Stimulated activated CD4-positive, alpha-beta T cell treated with anti-CD3 and anti-CD28 coated beads, Interleukin-2, amount 100 ng/mL, for 24 hours (primary cell): ENCODE results near the gene ITPK1.
"Not testable (repeated sequence)": the region's sequence is repeated elsewhere in the genome, so short reads cannot be mapped to it uniquely, and the experiment has no call there.

Experiments
- DNase-seq, 2 donors: peaks; one replicate each; pipeline ENCODE4 v3.0.0-alpha.2; 2020

ITPK1 gene

DNA sequence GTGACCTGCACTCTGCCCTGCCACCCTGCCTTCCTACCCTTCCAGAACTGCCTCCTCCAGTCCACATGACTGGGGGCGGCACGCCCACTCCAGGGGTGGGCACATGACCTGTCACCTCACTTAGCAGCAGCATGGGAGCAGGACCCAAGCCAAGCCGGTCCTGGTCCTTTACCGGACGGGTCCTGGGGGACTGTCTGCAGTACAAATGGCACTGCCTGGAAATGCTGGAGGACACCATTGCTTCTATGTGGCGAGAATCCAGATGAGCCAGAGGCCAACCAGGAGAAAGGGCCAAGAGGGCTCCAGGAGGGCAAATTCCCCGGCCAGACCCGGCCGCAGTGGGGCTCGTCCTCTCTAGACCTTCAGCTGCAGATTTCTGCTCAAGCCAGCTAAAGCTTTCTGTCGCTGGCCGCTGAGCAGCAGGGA is 33.1 kb downstream of the ITPK1 start:
- no peak for DNase-seq

DNA sequence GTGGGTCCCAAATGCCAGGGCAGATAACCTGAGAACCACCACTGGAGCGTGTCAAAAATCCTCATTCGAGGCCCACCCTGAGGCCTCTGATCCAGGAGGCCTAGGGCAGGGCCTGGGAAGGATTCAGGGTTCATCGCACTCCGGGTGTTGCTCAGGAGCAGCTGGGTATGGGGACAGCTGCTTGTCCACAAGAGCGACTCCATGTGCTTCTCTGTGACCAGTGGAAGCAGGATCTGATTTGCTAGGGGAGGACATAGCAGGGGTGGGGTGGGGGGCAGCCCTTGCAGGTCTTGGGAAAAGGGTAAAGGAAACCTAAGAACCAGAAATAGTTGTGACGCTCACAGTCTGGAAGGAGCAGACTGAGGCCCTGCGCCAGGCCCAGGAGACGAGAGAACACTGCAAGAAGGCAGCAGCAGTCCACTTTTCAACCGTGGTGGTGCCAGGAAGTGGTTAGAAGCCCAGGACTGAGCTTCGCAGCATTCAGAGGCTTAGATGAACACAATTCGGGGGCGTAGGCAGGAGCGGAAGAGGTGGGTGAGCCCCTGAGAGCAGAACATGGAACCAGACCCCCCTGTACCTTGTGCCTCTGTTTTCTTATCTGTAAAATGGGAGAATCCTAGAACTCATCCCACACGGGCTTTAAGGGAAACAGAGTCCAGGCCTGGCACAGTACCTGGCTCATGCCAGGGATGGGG is 33.7 kb downstream of the ITPK1 start:
- DNase-seq, result peak; percentile 14 to 20

DNA sequence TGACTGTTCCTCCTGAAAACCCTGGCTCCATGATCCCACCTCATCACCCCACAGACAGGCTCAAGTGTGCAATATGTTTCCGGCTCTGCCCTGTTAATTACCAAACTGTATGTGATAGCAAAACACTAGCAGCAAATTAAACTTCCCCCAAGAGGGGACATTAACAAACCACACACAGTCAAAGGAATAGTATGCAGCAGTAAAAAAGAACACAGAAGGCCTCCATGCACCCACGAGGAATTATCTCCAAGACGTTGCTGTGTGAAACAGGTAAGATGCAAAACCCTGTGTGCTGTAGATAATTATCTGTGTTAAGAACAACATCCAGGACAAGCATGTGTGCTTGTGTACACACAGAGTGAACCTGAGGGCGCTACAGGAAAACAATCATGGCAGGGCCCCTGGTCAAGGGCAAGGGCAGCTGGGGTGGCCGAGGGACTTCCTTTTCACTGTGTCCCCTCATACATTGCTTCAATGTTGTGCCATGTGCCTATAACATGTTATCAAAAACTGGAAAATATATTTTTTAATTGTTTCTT is 35.8 kb downstream of the ITPK1 start:
- DNase-seq, result no peak

DNA sequence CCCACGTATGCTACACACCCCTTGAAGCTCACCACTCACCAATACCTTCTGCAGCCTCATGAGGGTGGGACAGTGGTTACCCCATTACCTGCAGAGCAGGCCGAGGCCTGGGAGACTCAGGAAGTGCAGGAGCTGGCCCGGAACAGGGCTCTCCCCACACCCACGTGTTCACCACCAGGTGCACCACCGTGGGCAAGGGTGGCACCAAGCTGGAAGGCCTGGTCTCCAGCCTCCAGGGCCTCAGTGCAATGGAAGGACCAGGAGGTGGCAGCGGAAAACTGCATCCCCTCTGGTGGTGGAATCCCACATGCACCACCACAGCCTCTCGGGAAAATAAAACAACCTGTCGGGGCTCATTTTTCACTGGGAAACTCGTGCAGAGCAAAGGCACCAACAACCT is 36.4 kb downstream of the ITPK1 start:
- no peak for DNase-seq

DNA sequence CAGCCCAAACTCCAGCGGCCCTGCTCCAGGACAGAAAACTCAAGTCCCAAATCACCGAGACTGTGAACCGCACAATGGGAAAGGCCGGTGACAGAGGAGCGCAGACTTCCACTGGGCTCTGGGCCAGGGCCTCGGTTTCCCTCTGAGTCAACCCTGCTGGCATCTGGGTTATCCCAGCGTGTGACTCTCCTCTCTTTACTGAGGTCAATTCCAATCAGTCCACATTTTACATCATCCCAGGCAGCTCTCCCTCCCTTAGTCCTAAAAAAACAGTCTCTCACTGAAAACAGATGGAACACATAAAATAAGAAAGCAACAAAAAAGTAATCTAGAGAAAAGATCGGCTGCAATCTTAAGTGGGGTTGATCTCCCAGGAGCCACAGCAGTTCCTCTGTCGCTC is 36.9 kb downstream of the ITPK1 start:
- no peak for DNase-seq

DNA sequence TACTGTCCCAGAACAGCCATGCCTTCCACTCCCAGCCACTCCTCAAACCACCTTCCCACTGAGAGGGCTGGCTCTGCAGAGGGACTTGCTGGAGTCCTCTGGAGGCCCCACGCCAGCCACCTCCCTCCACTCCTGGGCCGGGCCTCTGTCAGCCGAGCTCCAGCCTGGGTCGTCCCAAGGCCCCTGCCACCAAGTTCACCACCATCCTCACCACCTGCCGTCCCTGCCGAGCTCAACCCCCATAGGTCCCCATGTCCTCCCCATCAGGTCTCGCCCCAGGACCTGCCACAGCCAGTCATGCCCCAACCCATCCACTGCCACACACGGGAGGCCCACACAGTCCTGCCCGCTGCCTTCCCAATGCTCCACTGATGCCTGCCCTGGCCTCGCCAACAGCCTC is 39.0 kb downstream of the ITPK1 start:
- DNase-seq, result no peak

DNA sequence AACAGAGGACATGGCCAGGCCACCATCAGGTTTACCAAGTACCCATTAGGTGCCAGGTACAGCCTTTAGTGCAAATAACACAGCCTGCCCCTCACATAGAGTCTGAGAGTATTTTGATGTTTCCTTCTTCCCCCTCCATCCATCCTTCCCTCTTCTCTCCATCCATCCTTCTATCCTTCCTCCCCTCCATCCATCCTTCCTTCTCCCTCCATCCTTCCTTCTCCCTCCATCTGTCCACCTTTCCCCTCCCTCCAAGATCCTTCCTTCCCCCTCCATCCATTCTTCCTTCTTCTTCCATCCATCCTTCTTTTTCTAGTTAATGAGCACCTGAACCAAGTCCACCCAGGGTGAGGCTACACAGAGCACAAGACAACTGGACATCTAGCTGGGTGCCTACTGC is 39.8 kb downstream of the ITPK1 start:
- no peak for DNase-seq

DNA sequence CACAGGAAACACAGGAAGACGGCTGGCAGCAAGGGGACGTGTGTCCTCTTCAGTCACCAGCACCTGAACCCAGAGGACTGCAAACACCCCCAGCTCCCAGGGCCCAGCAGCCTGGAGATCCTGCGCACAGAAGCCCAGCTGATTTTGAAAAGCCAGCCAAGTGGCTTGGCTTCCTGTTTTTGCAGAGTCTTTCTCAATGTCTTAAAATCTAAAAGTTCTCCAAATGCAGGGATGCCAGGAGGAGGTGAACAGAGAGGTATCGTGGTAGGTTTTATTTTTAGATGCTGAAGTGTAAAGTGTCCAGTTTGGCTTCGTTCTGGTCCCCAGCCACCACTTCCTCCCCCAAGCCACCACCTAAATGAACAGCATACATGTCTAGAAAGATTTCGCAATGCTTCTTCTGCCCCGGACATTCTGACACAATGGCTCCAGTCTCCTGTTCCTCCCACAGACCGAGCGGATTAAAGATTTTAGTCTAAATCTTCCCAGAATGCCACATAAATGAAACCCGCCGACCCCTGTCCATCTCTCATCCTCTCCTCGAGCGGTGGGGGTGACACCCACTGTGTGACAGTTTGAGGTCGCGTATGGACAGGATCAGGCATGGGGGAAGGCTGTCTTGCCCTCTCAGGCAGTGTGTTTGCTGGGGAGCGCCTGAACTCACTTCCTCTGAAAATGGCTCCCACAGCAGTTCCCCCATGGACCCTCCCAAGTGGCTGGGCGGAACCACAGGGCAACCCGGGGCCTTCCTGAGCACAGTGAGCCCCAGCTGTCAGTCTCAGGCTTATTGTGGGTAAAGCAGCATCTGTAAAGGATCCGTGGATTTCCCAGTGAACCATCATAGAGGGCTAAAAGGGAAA is 41.6 kb downstream of the ITPK1 start:
- no peak for DNase-seq

DNA sequence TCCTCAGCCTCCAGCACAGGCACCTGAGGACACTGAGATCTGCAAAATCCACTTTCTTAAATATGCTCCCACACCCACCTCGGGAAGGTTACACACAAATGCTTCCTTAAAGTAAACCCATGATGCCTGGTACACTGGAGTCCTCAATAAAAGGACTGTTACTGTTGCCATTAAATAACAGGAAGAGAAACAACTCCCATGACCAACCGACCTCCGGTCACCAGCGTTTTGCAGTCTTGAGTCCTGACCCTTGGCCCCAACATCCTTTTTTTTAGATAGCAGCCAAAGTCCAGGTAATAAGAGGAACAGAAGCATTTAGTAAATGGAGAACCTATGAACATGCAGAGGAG is 42.4 kb downstream of the ITPK1 start:
- no peak for DNase-seq

DNA sequence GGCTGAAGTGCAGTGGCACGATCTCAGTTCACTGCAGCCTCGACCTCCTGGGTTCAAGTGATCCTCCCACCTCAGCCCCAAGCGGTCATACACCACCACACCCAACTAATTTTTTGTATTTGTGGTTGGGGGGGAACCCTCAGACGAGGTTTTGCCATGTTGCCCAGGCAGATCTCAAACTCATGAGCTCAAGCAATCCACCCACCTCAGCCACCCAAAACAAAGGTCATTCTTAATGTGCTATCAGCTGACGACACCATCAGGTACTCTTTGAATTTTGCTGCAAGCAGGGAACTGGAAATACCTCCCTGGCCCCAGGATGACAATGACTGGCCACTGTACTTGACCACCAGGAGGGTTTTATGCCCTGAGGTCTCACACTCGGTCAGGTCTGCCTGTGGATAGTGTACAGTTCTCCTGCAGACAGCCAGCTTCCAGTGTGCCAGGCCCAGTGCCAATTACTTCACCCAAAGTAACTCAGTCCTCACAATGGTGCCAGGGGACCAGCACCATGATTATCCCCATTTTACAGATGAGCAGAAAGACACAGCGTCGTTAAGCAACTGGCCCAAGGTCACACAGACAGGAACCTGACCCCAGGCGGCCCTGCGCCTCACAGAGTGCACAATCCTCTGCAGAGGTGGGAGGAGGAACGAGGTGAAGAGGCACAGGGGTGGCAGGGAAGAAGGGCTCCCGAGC is 42.9 kb downstream of the ITPK1 start:
- DNase-seq, result no peak

DNA sequence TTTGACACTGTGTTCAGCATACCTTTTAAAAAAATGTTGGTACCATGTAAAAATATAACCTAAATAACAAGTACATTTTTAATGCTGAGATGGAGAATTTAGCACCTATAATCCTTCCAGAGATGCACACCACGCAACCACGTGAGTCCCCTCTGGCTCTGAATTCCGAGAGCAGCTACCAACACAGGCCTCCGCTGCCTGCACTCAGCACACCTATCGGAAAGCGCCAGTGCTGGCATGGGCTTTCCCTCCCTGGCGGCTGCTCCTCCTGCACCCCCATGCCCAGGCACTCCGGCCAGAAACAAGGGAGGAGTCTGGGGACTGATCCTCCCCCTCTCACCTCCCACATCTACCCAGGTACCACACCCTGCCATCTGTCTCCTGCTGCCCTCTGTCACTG is 47.0 kb downstream of the ITPK1 start:
- DNase-seq, result no peak

DNA sequence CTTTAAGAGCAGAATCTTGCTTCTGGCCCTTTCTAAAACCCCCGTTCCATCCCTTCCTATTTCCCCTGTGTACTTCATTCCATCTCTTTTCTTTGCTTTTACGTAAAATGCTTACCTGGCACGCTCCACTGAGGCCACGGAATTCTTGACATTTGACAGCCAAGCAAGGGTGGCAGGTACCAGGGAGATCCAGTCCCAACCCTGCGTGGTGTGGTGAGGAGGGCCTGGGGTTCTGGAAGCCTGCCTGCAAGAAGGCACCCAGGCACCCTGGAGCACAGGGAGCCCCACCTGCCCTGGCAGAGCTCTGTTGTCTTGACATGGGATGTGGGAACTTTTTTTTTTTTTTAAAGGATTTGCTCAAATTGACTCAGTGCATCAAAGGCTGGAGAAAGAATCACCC is 48.6 kb downstream of the ITPK1 start:
- no peak for DNase-seq

DNA sequence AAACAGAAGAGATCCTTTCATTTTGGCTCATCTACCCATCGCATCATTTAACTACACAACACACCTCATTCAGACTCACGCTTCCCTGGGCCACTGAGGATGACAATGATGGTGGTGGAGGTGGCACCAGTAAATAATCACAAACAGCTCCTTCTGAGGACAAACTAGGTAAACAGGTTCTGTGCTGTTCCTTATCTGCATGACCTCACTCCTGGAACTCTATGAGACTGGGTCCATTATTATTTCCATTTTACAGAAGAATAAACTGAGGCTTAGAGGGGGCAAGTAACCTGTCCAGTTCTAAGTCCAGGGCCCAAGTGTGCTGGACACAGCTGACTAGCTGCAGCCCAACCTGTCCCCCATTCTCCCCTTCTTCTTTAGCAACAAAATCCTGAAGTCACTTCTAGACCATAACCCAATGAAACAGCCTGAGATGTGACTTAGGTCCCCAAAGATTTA is 50.4 kb downstream of the ITPK1 start:
- DNase-seq, result no peak

DNA sequence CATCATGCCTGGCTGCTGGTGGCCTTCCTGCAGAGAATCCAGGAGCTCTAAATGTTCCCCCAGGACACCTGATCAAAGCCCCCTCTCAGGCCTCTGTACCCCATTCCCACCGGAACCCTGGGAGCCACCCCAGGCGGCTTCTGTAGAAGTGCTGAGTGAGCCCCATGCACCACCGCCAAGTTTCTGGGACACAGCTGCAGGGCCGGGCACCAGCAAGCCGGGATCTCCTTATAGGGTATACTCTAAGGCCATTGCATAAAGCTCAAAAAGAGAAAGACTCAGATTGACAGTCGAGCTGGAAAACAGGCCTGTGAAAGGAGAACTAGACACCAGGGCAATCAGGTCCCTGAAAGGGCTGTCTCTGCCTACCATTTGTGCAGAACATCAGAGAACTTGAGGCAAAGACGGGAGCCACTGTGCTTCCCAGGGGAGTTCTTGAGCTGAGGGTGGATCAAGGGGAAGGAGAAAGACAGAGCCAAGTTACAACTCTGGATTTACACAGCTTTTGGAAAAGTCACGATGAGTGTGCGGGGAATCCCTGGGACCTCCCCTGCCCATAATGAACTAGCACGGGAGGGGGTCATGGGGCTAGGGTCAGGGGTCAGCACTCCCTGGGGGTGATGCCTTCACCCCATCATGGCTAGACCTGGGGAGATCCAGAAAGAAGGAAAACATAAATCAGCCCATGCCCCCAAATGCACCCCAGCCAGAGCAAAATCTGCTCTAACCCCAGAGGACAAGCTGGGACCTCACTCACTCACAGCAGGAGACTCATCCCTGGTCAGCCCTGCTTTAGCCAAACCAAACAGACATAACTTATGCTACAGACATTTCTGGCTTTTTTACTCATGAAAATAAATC is 51.1 kb downstream of the ITPK1 start:
- DNase-seq, result no peak

DNA sequence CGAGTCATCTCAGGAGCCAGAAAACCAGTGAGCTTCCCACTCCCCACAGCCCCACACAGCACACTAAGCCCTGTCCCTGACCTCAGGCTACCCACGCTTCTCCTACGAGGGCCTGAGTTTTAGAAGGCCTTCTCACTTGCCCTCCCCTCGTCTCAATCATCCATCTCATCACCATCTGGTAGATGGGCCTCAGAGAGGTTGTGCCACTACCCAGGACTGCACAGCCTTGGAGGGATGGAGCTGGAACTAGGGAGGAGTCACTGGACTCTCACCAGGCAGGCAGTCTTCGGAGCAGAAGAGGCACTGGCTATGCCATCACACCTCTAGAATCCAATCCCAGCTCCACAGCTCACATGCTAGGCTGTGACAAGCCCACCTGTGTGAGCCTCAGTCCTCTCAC is 52.3 kb downstream of the ITPK1 start:
- no peak for DNase-seq

DNA sequence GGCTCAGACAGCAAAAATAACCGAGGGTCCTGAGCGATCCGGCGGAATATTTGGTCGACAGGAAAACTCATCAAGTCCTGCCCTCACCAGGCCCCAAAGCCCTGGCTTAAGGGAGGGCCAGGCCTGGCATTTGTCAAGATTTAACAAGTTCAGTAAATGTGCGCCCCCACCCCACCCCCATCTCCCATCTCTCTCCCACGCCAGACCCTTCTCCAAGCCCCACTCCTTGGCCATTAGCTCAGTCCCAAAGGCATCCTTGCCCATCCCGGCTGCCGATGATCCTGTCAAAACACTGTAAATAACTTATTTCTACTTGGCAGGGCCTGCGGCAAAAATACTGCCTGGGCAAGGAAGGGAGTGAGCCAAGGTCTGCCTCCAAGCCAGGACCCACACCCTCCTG is 52.8 kb downstream of the ITPK1 start:
- no peak for DNase-seq

DNA sequence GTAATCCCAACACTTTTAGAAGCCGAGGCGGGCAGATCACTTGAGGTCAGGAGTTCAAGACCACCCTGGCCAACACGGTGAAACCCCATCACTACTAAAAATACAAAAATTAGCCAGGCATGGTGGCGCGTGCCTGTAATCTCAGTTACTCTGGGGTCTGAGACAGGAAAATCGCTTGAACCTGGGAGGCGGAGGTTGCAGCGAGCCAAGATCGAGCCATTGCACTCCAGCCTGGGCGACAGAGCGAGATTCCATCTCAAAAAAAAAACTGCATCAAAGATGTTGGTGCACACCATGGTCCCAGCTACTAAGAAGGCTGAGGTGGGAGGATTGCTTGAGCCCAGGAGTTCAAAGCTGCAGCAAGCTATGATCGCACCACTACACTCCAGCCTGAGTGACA is 53.7 kb downstream of the ITPK1 start:
- not testable (repeated sequence) for DNase-seq

DNA sequence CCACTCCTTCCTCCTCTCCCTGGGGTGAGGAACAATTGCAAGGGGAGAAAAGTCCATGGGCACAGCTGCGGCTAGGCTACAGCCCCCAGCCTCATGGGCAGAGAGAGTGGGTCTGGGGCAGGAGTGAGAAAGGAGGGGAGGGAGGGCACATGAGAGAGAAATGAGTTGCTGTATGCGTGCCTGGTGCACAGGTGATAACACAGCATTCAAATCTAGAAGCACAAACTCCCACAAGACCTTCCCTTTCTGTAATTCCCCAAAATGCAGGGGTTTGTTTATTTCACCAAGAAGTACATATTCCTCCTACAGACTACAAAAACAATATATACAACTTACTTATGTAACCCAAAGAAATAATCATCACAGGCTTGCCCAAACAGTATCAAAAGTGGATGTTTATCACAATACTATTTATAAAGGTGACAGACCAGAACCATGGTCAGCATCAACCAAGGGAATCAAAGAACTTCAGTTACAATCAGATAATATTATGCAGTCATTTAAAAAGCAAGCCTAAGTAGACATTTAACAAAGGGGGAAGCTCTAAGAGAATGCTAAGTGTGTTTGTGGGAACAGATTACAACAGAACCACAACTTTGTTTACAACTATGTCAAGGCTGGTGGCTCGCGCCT is 54.2 kb downstream of the ITPK1 start:
- DNase-seq, result no peak

DNA sequence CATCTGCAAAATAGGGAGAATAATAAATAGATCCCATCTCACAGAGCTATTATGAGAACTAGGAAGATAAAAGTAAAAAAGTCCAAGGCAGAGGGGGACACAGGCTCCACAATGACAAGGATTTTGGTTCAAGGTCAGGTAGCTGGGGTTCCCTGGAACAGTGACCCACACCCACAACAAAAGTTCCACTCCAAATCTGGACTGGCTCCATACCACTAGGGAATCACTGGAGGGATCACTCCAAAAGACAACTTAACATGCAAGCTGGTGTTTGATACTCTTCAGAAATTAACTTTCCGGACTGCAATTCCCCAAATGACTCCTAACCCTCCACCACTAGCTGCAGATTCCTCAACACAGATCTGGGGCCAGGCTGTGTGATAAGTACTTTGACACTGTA is 54.9 kb downstream of the ITPK1 start:
- DNase-seq, result no peak

DNA sequence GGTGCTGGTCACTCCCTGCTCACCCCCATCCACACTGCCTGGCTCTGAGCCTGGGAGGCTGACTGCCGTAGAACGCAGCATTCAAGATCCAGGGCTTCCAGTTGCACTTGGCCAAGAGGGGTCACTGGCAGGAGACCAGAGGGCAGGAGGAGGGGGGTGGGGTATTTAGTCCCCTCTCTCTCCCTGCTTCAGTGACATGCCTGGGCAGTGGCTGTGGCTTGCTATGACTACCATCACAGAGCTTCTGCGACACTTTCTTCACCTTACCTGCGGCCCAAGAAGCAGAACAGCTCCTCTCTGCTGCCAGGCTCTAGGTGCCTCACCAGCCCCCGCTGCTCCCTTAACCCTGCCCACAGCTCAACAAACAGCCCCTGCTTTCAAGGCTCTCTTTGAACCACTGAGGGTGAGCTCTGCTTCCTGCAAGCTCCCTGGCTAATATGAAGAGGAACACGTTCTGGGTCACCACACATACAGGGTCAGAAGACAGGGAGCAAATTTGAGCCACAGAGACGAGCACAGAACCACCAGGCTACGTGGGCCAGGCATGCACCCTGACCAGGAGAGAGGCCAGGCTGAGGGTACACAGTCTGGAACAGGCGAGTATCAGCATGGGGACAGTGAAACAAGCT is 55.7 kb downstream of the ITPK1 start:
- DNase-seq, result no peak

DNA sequence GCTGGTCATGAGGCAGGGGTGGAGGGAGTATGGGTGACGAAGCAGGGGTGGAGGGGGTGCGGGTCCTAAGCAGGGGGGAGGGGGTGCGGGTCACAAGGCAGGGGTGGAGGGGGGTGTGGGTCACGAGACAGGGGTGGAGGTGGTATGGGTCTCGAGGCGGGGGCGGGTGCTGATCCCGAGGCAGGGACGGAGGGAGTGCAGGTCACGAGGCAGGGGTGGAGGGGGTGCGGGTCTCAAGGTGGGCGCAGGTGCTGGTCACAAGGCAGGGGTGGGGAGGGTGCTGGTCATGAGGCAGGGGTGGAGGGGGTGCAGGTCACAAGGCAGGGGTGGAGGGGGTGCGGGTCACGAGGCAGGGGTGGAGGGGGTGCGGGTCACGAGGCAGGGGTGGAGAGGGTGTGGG is 56.5 kb downstream of the ITPK1 start:
- DNase-seq, result no peak
